ENCODE measurements around the gene RALGDS.
"Not testable (repeated sequence)": the region's sequence is repeated elsewhere in the genome, so short reads cannot be mapped to it uniquely, and the experiment has no call there.

Gene RALGDS

GRCh38 chr9:133090752-133091385, 30.2 kb downstream of the RALGDS start:
- Histone ChIP-seq H3K4me3 (ENCODE audit: low read length) (no peak overlapping the region), H3K27me3 (ENCODE audit: control insufficient read depth, insufficient read depth, low read length) (no peaks in the 10 kb centered on the region), H3K36me3 (ENCODE audit: control insufficient read depth, insufficient read depth, low read length) (no peaks in the 10 kb centered on the region), H3K9me3 (ENCODE audit: control insufficient read depth, insufficient read depth, low read length) (no peaks in the 10 kb centered on the region), H3K4me1 (ENCODE audit: control insufficient read depth, insufficient read depth, low read length) (no peaks in the 10 kb centered on the region), H3K27ac (ENCODE audit: low read length) (no peak overlapping the region)
- DNase-seq (ENCODE audit: low read depth, low spot score): no peak
- WGBS (ENCODE audit: insufficient coverage, insufficient read length): no CpG with 5 or more reads among the region's 11 CpGs

- Histone ChIP-seq H3K4me3 (ENCODE audit: low read length) (no peak overlapping the region), H3K4me1 (ENCODE audit: control insufficient read depth, insufficient read depth, low read length) (no peaks in the 10 kb centered on the region), H3K27ac (ENCODE audit: low read length) (no peak overlapping the region), H3K27me3 (ENCODE audit: control insufficient read depth, insufficient read depth, low read length) (no peaks in the 10 kb centered on the region), H3K36me3 (ENCODE audit: control insufficient read depth, insufficient read depth, low read length) (no peaks in the 10 kb centered on the region), H3K9me3 (ENCODE audit: control insufficient read depth, insufficient read depth, low read length) (no peaks in the 10 kb centered on the region)
- DNase-seq (ENCODE audit: low read depth, low spot score): no peak
- WGBS (ENCODE audit: insufficient coverage, insufficient read length): no CpG with 5 or more reads among the region's 6 CpGs
Observed at GRCh38 chr9:133090187-133090586, 30.9 kb downstream of the RALGDS start.

DNA sequence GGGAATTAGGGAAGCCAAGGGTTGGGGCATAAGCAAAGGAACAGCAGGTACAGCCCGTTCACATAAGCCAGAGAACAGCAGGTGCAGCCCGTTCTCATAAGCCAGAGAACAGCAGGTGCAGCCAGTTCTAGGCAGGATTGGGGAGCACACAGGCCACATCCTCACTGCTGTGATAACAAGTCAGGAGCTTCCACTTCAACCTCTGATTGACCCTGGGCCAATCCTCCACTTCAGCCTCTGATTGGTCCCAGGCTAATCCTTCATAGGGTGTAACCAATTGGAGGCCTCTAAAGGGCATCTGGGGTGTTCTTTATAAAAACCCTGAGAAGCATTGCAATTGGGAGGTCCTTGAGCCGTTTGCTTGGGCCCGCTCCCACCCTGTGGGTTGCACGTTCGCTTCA, 31.8 kb downstream of the RALGDS start:
- no peak for DNase-seq (ENCODE audit: low read depth, low spot score)
- H3K27me3 ChIP-seq (ENCODE audit: control insufficient read depth, insufficient read depth, low read length): no peaks in the 10 kb centered on the region
- no peak overlapping the region for H3K4me3 ChIP-seq (ENCODE audit: low read length)
- H3K27ac ChIP-seq (ENCODE audit: low read length): no peak overlapping the region
- no peaks in the 10 kb centered on the region for H3K4me1 ChIP-seq (ENCODE audit: control insufficient read depth, insufficient read depth, low read length)
- H3K36me3 ChIP-seq (ENCODE audit: control insufficient read depth, insufficient read depth, low read length): no peaks in the 10 kb centered on the region
- H3K9me3 ChIP-seq (ENCODE audit: control insufficient read depth, insufficient read depth, low read length): no peaks in the 10 kb centered on the region
- WGBS (ENCODE audit: insufficient coverage, insufficient read length): no CpG with 5 or more reads among the region's 6 CpGs

DNA sequence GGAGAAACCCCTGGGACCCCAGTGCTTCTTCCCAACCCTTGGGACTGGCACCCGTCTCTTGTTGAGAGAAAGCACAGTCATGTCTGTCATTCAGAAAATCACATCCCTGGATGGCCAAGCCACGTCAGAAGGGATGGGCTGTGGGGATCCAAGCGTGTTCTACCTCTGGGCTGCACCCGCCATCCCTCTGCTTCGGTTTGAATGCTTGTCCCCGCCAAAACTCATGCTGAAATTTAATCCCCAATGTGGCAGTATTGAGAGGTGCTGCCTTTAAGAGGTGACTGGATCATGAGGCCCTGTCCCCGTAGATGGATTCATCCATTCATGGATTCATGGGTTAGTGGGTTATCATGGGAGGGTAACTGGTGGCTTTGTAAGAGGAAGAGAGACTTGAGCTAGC, 32.3 kb downstream of the RALGDS start:
- no CpG with 5 or more reads among the region's 7 CpGs for WGBS (ENCODE audit: insufficient coverage, insufficient read length)
- H3K9me3 ChIP-seq (ENCODE audit: control insufficient read depth, insufficient read depth, low read length): no peaks in the 10 kb centered on the region
- DNase-seq (ENCODE audit: low read depth, low spot score): no peak
- no peaks in the 10 kb centered on the region for H3K27me3 ChIP-seq (ENCODE audit: control insufficient read depth, insufficient read depth, low read length)
- H3K36me3 ChIP-seq (ENCODE audit: control insufficient read depth, insufficient read depth, low read length): no peaks in the 10 kb centered on the region
- H3K4me1 ChIP-seq (ENCODE audit: control insufficient read depth, insufficient read depth, low read length): no peaks in the 10 kb centered on the region
- H3K27ac ChIP-seq (ENCODE audit: low read length): no peak overlapping the region
- no peak overlapping the region for H3K4me3 ChIP-seq (ENCODE audit: low read length)

- WGBS (ENCODE audit: insufficient coverage, insufficient read length): no CpG with 5 or more reads among the region's 10 CpGs
- DNase-seq (ENCODE audit: low read depth, low spot score): no peak
- Histone ChIP-seq H3K27me3 (ENCODE audit: control insufficient read depth, insufficient read depth, low read length) (no peaks in the 10 kb centered on the region), H3K36me3 (ENCODE audit: control insufficient read depth, insufficient read depth, low read length) (no peaks in the 10 kb centered on the region), H3K9me3 (ENCODE audit: control insufficient read depth, insufficient read depth, low read length) (no peaks in the 10 kb centered on the region), H3K4me1 (ENCODE audit: control insufficient read depth, insufficient read depth, low read length) (no peaks in the 10 kb centered on the region), H3K4me3 (ENCODE audit: low read length) (no peak overlapping the region), H3K27ac (ENCODE audit: low read length) (no peak overlapping the region)
Observed at GRCh38 chr9:133088146-133088750, 32.8 kb downstream of the RALGDS start.

- Histone ChIP-seq H3K4me1 (ENCODE audit: control insufficient read depth, insufficient read depth, low read length) (no peaks in the 10 kb centered on the region), H3K36me3 (ENCODE audit: control insufficient read depth, insufficient read depth, low read length) (no peaks in the 10 kb centered on the region), H3K27ac (ENCODE audit: low read length) (no peak overlapping the region), H3K27me3 (ENCODE audit: control insufficient read depth, insufficient read depth, low read length) (no peaks in the 10 kb centered on the region), H3K4me3 (ENCODE audit: low read length) (no peak overlapping the region), H3K9me3 (ENCODE audit: control insufficient read depth, insufficient read depth, low read length) (no peaks in the 10 kb centered on the region)
- DNase-seq (ENCODE audit: low read depth, low spot score): no peak
- no CpG with 5 or more reads among the region's 7 CpGs for WGBS (ENCODE audit: insufficient coverage, insufficient read length)
Observed at GRCh38 chr9:133087429-133088145, 33.5 kb downstream of the RALGDS start.

DNA sequence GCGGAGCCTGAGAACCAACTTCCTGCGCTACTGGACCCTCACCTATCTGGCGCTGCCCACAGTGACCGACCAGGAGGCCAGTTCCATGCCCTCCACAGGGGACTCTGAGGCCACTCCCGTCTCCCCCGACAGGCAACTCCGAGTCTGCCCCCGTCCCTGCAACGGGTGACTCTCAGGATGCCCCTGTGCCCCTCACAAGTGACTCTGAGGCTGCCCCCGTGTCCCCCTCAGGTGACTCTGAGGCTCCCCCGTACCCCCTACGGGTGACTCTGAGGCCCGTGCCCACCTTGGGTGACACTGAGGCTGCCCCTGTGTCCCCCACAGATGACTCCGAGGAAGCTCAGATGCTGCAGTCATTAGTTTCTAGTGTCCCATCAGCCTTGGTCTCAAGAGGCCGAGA, 34.1 kb downstream of the RALGDS start:
- Histone ChIP-seq H3K27me3 (ENCODE audit: control insufficient read depth, insufficient read depth, low read length) (no peaks in the 10 kb centered on the region), H3K36me3 (ENCODE audit: control insufficient read depth, insufficient read depth, low read length) (no peaks in the 10 kb centered on the region), H3K9me3 (ENCODE audit: control insufficient read depth, insufficient read depth, low read length) (no peaks in the 10 kb centered on the region), H3K27ac (ENCODE audit: low read length) (no peak overlapping the region), H3K4me3 (ENCODE audit: low read length) (no peak overlapping the region), H3K4me1 (ENCODE audit: control insufficient read depth, insufficient read depth, low read length) (no peaks in the 10 kb centered on the region)
- no peak for DNase-seq (ENCODE audit: low read depth, low spot score)
- WGBS (ENCODE audit: insufficient coverage, insufficient read length): no CpG with 5 or more reads among the region's 15 CpGs

DNA sequence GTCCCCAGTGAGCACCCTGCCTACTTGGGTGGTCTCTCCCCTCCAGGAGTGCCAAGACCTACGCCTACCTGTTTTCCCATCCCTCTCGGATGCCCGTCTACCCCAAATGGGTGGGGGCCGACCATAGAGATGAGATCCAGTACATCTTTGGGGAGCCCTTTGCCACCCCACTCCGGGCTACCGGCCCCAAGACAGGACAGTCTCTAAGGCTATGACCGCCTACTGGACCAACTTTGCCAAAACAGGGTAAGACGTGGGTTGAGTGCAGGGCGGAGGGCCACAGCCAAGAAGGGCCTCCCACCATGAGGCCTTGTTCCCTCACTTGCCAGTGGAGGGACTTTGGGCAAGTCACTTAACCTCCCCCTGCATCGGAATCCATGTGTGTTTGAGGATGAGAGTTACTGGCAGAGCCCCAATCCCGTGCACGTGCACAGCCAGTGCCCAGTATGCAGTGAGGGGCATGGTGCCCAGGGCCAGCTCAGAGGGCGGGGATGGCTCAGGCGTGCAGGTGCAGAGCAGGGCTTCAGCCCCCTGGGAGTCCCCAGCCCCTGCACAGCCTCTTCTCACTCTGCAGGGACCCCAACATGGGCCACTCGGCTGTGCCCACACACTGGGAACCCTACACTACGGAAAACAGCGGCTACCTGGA, 34.7 kb downstream of the RALGDS start:
- H3K9me3 ChIP-seq (ENCODE audit: control insufficient read depth, insufficient read depth, low read length); H3K4me1 ChIP-seq (ENCODE audit: control insufficient read depth, insufficient read depth, low read length); H3K27ac ChIP-seq (ENCODE audit: low read length); H3K27me3 ChIP-seq (ENCODE audit: control insufficient read depth, insufficient read depth, low read length); H3K4me3 ChIP-seq (ENCODE audit: low read length); DNase-seq (ENCODE audit: low read depth, low spot score); H3K36me3 ChIP-seq (ENCODE audit: control insufficient read depth, insufficient read depth, low read length): not testable (repeated sequence)
- no CpG with 5 or more reads among the region's 17 CpGs for WGBS (ENCODE audit: insufficient coverage, insufficient read length)

GRCh38 chr9:133083688-133084087, 37.4 kb downstream of the RALGDS start:
- DNase-seq (ENCODE audit: low read depth, low spot score); H3K4me3 ChIP-seq (ENCODE audit: low read length); H3K27ac ChIP-seq (ENCODE audit: low read length); H3K27me3 ChIP-seq (ENCODE audit: control insufficient read depth, insufficient read depth, low read length); H3K36me3 ChIP-seq (ENCODE audit: control insufficient read depth, insufficient read depth, low read length); H3K4me1 ChIP-seq (ENCODE audit: control insufficient read depth, insufficient read depth, low read length); H3K9me3 ChIP-seq (ENCODE audit: control insufficient read depth, insufficient read depth, low read length): not testable (repeated sequence)
- WGBS (ENCODE audit: insufficient coverage, insufficient read length): no CpG with 5 or more reads among the region's 9 CpGs

- not testable (repeated sequence) for H3K4me1 ChIP-seq (ENCODE audit: control insufficient read depth, insufficient read depth, low read length); H3K9me3 ChIP-seq (ENCODE audit: control insufficient read depth, insufficient read depth, low read length); H3K36me3 ChIP-seq (ENCODE audit: control insufficient read depth, insufficient read depth, low read length); DNase-seq (ENCODE audit: low read depth, low spot score); H3K27me3 ChIP-seq (ENCODE audit: control insufficient read depth, insufficient read depth, low read length); H3K27ac ChIP-seq (ENCODE audit: low read length); H3K4me3 ChIP-seq (ENCODE audit: low read length)
- WGBS (ENCODE audit: insufficient coverage, insufficient read length): no CpG with 5 or more reads among the region's 12 CpGs
Observed at GRCh38 chr9:133081957-133082644, 38.9 kb downstream of the RALGDS start.

Data from iPS DF 6.9 (cell line).